K562 (cell line): ENCODE results near the gene RAB31.

Experiments used
- POLR2A ChIP-seq: fragments of 450-650 bp; conservative IDR thresholded peaks from 2 replicates; pipeline ENCODE4 v1.6.1; 2016
- POLR3A ChIP-seq: IDR thresholded peaks from 2 replicates; pipeline ENCODE4 v1.6.1; 2011; ENCODE audit warnings: borderline replicate concordance, mild to moderate bottlenecking, moderate library complexity; ENCODE audit not compliant: insufficient read length, insufficient read depth; ENCODE audit errors: extremely low read depth
- RAD21 ChIP-seq, 2 experiments: fragments of 250-450 bp in 1 of 2; fragments of 450-650 bp in 1 of 2; sonication (Bioruptor Pico) in 1 of 2; formaldehyde crosslinking in 1 of 2; IDR thresholded peaks in 1 of 2; conservative IDR thresholded peaks in 1 of 2; 2 replicates each; pipeline versions ENCODE4 v1.4.0 to v1.8.0; 2020 to 2022; ENCODE audit warnings: mild to moderate bottlenecking in 2 of 2, moderate library complexity in 1 of 2
- RBBP5 ChIP-seq: fragments of 200-600 bp; sonication (generic); IDR thresholded peaks from 2 replicates; pipeline ENCODE4 v1.6.1; 2012; ENCODE audit warnings: borderline replicate concordance, mild to moderate bottlenecking, low read length, control low read depth, inconsistent platforms; ENCODE audit not compliant: insufficient read depth, poor library complexity, severe bottlenecking
- REST ChIP-seq, 2 experiments: fragments of 450-650 bp; formaldehyde crosslinking in 1 of 2; IDR thresholded peaks; 2 replicates each; pipeline versions ENCODE4 v1.4.0 to v1.6.1; 2014 to 2020; ENCODE audit warnings: mild to moderate bottlenecking in 2 of 2, borderline replicate concordance in 1 of 2, low read depth in 1 of 2
- SMAD4 ChIP-seq: fragments of 250-450 bp; sonication (Bioruptor Pico); conservative IDR thresholded peaks from 2 replicates; pipeline ENCODE4 v1.8.0; 2021; ENCODE audit warnings: inconsistent platforms, mild to moderate bottlenecking, moderate library complexity
- SMARCA4 ChIP-seq: fragments of 450-650 bp; IDR thresholded peaks from 2 replicates; pipeline ENCODE4 v1.6.1; 2016
- ZNF133 ChIP-seq: fragments of 250-450 bp; sonication (Bioruptor Pico); IDR thresholded peaks from 2 replicates; pipeline ENCODE4 v1.4.0; 2020; ENCODE audit warnings: mild to moderate bottlenecking
- ZNF140 ChIP-seq: fragments of 250-450 bp; sonication (Bioruptor Pico); IDR thresholded peaks from 2 replicates; pipeline ENCODE4 v1.8.0; 2021; ENCODE audit warnings: moderate library complexity, mild to moderate bottlenecking, inconsistent platforms
- ZNF146 ChIP-seq: IDR thresholded peaks from one replicate; pipeline ENCODE4 v1.6.1; 2018; ENCODE audit warnings: missing compliant biosample characterization; ENCODE audit not compliant: unreplicated experiment

- TF ChIP-seq SMARCA4 (no peak), REST (IDR thresholded peaks at IDR 0.05; ENCODE audit: borderline replicate concordance) (no peak), REST (CRISPR knock-in tag; IDR thresholded peaks at IDR 0.05; ENCODE audit: low read depth) (no peak), ZNF140 (CRISPR knock-in tag) (no peak), ZNF146 (CRISPR knock-in tag) (peak; percentile 86), POLR2A (no peak), RBBP5 (no peak), ZNF133 (CRISPR knock-in tag) (no peak), RAD21 (CRISPR knock-in tag; conservative IDR thresholded peaks at IDR 0.05 in 1 of 2, IDR thresholded peaks at IDR 0.05 in 1 of 2) (no peak), POLR3A (no peak), SMAD4 (CRISPR knock-in tag) (no peak)
Observed at GRCh38 chr18:9788860-9789259, 80.8 kb downstream of the RAB31 start.
